ENCODE measurements around the gene SEC61B. TPM values are rescaled to one million over a fixed set of nuclear protein-coding genes. Genes with fewer than 3 reads are reported as not detected.

The SEC61B gene
- total RNA-seq, 4 donors from 2014 or later: 47.7 to 73.6 (median 58.0) TPM

DNA sequence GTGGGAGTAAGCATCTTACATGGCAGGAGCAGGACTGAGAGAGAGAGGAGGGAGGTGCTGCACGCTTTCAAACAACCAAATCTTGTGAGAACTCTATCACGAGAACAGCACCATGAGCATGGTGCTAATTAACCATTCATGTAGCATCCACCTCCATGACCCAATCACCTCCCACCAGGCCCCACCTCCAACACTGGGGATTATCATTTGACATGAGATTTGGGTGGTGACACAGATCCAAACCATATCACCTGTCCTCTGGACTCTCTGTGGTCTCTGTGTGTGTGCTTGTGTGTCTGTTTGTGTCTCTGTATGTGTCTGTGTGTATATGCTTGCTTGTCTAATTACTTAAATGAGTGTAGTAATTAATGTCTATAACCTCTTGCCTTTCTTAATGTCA, 31.1 kb downstream of the SEC61B start:
- H3K27ac ChIP-seq: no peak overlapping the region
- H3K9me3 ChIP-seq: no peaks in the 10 kb centered on the region

DNA sequence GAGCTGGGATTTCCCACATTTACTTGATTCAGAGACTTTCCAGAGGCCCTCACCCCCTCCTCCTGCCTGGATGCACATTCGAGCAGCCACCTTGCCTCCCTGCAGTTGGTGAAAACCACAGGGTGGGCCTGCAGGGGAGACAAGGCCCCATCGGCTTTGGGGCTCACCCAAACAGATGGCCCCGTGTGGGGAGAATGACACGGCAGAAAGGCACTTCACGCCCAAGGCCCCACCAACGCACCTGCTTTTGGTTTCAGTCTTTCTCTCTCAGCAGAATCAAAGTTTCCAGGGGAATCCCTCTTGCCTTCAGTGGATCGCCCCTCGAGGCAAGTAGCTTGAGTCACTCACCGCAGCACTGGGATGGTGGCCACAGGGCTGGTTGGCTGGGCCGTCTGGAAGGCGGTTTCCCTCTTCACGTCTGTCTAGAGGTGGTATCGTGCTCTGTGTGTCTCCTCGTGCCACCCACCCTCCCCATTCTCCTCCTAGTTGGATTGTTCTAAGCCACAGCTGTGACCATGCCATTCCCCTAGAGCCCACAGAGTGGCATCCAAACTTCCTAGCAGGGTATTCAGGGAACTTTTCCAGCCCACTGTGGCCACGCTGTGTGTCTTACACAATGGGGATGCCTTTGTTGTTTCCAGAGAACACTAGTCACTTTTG, 31.8 kb downstream of the SEC61B start:
- H3K4me1 ChIP-seq: peaks cover 0 to 1% (median 0%) of the 10 kb centered on the region in 4 donors
- H3K36me3 ChIP-seq: no peaks in the 10 kb centered on the region
- H3K27ac ChIP-seq: no peak overlapping the region
- no peaks in the 10 kb centered on the region for H3K27me3 ChIP-seq
- peak overlapping the region in 1 of 4 donors; percentile 28 for H3K4me3 ChIP-seq
- H3K9me3 ChIP-seq: no peaks in the 10 kb centered on the region
- peak in 2 of 3 donors; percentile 53 to 62 for DNase-seq
- TF ChIP-seq, protein P1, sequence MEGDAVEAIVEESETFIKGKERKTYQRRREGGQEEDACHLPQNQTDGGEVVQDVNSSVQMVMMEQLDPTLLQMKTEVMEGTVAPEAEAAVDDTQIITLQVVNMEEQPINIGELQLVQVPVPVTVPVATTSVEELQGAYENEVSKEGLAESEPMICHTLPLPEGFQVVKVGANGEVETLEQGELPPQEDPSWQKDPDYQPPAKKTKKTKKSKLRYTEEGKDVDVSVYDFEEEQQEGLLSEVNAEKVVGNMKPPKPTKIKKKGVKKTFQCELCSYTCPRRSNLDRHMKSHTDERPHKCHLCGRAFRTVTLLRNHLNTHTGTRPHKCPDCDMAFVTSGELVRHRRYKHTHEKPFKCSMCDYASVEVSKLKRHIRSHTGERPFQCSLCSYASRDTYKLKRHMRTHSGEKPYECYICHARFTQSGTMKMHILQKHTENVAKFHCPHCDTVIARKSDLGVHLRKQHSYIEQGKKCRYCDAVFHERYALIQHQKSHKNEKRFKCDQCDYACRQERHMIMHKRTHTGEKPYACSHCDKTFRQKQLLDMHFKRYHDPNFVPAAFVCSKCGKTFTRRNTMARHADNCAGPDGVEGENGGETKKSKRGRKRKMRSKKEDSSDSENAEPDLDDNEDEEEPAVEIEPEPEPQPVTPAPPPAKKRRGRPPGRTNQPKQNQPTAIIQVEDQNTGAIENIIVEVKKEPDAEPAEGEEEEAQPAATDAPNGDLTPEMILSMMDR (IDR thresholded peaks at IDR 0.05): no peak
- TF ChIP-seq POLR2A (IDR thresholded peaks at IDR 0.05): no peak

More for the DNA sequence above, 31.1 kb downstream of the SEC61B start:
- no peaks in the 10 kb centered on the region for H3K27me3 ChIP-seq
- TF ChIP-seq, protein P1 (IDR thresholded peaks at IDR 0.05): no peak
- TF ChIP-seq POLR2A (IDR thresholded peaks at IDR 0.05): no peak
- no peak for DNase-seq
- H3K4me3 ChIP-seq: no peak overlapping the region
- no peaks in the 10 kb centered on the region for H3K4me1 ChIP-seq
- H3K36me3 ChIP-seq: no peaks in the 10 kb centered on the region

DNA sequence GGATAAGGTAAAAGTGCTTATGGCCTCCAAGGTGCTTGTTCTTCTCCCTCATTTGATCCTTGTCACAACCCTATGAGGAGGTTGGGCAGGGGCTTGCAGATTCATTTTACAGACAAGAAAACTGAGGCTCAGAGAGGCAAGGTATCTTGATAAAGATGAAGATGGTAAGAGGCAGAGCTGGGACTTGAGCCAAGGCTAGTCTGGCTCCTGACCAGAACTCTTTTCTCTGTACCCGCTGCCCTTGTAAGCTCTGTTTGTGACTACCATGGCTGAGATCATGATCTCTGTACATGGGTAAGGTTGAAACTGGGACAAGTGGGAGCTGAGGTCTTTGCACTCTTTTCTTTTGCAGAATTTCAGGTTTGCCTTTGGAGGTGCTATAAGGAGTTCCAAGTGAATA, 33.6 kb downstream of the SEC61B start:
- Histone ChIP-seq H3K9me3 (no peaks in the 10 kb centered on the region), H3K4me3 (no peak overlapping the region), H3K36me3 (no peaks in the 10 kb centered on the region), H3K27ac (no peak overlapping the region), H3K4me1 (peaks cover 0 to 5% (median 0%) of the 10 kb centered on the region in 4 donors), H3K27me3 (no peaks in the 10 kb centered on the region)
- no peak for DNase-seq
- no peak for TF ChIP-seq POLR2A (IDR thresholded peaks at IDR 0.05)
- TF ChIP-seq, protein P1 (IDR thresholded peaks at IDR 0.05): no peak

DNA sequence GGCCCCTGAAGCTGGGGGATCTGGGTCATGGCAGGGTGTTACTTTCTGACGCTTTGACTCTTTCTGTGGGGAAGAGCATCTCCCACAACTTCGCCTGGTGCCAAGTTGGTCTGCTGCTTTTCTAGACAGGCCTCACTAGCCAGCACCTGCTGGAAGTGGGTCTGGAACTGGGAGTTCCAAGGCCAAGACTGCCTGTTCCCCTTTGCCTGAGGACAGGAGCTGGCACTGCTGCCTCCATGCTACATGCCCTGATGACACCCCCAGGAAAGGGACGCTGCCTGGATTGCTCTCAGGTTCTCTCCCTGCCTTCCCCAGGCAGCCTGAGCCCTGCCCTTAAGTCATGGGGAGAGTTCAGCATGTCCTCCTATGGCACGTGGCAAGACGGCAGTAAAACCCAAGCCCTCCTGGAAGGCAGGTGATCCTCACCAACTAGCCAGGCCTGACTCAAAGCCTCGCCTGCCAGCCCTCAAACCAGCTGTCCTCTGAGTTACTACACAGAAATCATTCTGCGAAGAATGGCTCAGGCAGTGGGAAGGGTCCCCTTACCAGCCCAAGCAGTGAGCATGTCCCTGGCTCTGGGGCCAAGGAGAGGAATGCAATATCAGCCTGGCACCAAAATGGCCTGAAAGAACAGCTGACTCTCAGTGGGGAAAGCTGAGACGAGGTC, 35.8 kb downstream of the SEC61B start:
- no peak overlapping the region for H3K4me3 ChIP-seq
- peaks cover 0 to 5% (median 0%) of the 10 kb centered on the region in 4 donors for H3K4me1 ChIP-seq
- no peaks in the 10 kb centered on the region for H3K27me3 ChIP-seq
- H3K9me3 ChIP-seq: no peaks in the 10 kb centered on the region
- TF ChIP-seq, protein P1 (IDR thresholded peaks at IDR 0.05): no peak
- no peak for TF ChIP-seq POLR2A (IDR thresholded peaks at IDR 0.05)
- no peak for DNase-seq
- H3K27ac ChIP-seq: no peak overlapping the region
- H3K36me3 ChIP-seq: no peaks in the 10 kb centered on the region

DNA sequence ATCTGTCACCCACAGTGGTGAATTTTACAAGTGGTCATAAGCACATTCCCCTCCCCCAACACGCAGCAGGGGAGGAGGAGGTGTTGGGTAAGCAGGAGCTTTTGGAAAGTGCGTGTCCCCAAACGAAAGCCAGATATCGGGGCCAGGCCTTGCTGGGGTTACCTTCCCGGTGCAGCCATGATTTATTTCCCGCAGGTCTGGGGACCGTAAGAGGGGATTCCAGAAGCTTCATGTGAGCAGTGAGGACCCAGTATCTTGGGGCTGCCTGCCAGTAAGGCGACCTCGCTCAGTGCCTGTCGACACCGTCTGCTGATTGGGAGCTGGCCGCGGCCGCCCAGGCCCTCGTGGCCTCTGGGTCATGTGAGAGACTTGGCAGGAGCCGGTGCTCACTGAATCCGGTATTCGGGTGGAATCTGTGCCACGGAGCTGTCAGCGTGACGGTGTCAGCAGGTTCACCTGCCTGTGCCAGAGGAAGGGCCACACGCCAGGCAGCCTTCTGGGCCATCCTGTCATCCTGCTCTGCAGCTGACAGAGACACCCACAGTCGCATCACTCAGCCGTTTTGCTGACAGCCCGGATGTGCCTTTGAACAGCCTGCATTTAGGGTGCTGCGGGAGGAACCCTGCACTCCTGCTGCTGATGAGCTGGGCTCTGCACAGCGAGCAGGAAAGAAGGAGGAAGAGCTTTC, 37.3 kb downstream of the SEC61B start:
- Histone ChIP-seq H3K4me3 (peak overlapping the region; percentile 15 to 37 (median 25)), H3K27ac (peak overlapping the region in 3 of 4 donors; percentile 13 to 48 (median 38)), H3K27me3 (no peaks in the 10 kb centered on the region), H3K36me3 (no peaks in the 10 kb centered on the region), H3K4me1 (peaks cover 0 to 5% (median 0%) of the 10 kb centered on the region in 4 donors), H3K9me3 (no peaks in the 10 kb centered on the region)
- TF ChIP-seq, protein P1 (IDR thresholded peaks at IDR 0.05): no peak
- TF ChIP-seq POLR2A (IDR thresholded peaks at IDR 0.05): no peak
- DNase-seq: peak in 2 of 3 donors; percentile 59 to 69
